GM12891 (cell line): ENCODE results near the gene MTCL1.

Source experiments
- PAX5 ChIP-seq: IDR thresholded peaks from 2 replicates; pipeline ENCODE4 v1.6.1; 2011; ENCODE audit warnings: low read length, moderate library complexity, mild to moderate bottlenecking; ENCODE audit not compliant: insufficient read depth, severe bottlenecking
- POLR2A ChIP-seq: IDR thresholded peaks from 2 replicates; pipeline ENCODE4 v1.6.1; 2011; ENCODE audit warnings: low read depth, low read length, control low read depth
- POLR2AphosphoS5 ChIP-seq: IDR thresholded peaks from 2 replicates; pipeline ENCODE4 v1.6.1; 2011; ENCODE audit warnings: low read depth, low read length, control low read depth
- SPI1 ChIP-seq: IDR thresholded peaks from 2 replicates; pipeline ENCODE4 v1.6.1; 2011; ENCODE audit warnings: low read depth, low read length, control low read depth
- TAF1 ChIP-seq: IDR thresholded peaks from 2 replicates; pipeline ENCODE4 v1.6.1; 2011; ENCODE audit warnings: low read depth, low read length, control low read depth

DNA sequence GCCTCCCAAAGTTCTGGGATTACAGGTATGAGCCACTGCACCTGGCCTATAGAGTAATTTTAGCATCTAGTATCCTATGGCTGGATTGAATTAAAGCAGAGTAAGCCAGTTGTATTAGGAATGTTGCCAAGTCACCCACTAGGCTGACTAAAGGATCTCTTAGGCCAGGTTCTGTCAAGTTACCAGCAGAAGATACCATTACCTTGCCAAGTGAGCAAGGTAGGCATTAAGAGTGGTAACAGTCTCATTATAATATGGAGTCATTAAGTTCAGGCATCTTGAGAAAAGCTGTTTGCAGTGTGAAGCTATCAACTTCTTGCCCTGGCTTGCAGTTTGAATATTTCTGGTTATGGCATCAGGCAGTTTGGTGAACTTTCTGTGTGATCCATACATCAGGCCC is 37.0 kb upstream of the MTCL1 start:
- no peak for TF ChIP-seq POLR2A
- TF ChIP-seq PAX5: no peak
- no peak for TF ChIP-seq TAF1
- no peak for TF ChIP-seq POLR2AphosphoS5
- TF ChIP-seq SPI1: no peak
